Aorta (tissue), 5 donors: ENCODE measurements around the gene WEE1. TPM values are rescaled to one million over a fixed set of nuclear protein-coding genes. Genes with fewer than 3 reads are reported as not detected.
"Not testable (repeated sequence)": the region's sequence is repeated elsewhere in the genome, so short reads cannot be mapped to it uniquely, and the experiment has no call there.

Source experiments
- ATAC-seq: fragments of 200-7000 bp; cut with Tn5 transposase; one replicate; pipeline ENCODE4 v1.9.1; 2022; ENCODE audit warnings: moderate library complexity; ENCODE audit not compliant: low FRiP score
- DNase-seq, 2 donors: peaks; one replicate each; pipeline ENCODE4 v3.0.0-alpha.2; 2020
- H3K27ac ChIP-seq, 2 donors: one replicate each; pipeline ENCODE4 v1.5.1; 2013; ENCODE audit warnings: low read length in 2 of 2, mild to moderate bottlenecking in 2 of 2, moderate library complexity in 2 of 2, control low read depth in 1 of 2, inconsistent platforms in 1 of 2, low read depth in 1 of 2
- H3K27me3 ChIP-seq, 2 donors: one replicate each; pipeline ENCODE4 v1.6.1; 2013; ENCODE audit warnings: control low read depth in 1 of 2, low read length in 1 of 2, mild to moderate bottlenecking in 1 of 2, moderate library complexity in 1 of 2; ENCODE audit not compliant: insufficient read depth in 2 of 2, control insufficient read depth in 1 of 2
- H3K36me3 ChIP-seq, 2 donors: one replicate each; pipeline ENCODE4 v1.6.1; 2013; ENCODE audit warnings: control low read depth in 1 of 2, low read length in 1 of 2, mild to moderate bottlenecking in 1 of 2; ENCODE audit not compliant: insufficient read depth in 2 of 2, control insufficient read depth in 1 of 2
- H3K4me1 ChIP-seq, 2 donors: one replicate each; pipeline ENCODE4 v1.6.1; 2013; ENCODE audit warnings: low read length in 2 of 2, control low read depth in 1 of 2, mild to moderate bottlenecking in 1 of 2, moderate library complexity in 1 of 2; ENCODE audit not compliant: insufficient read depth in 2 of 2, control insufficient read depth in 1 of 2
- H3K4me3 ChIP-seq, 2 donors: one replicate each; pipeline ENCODE4 v1.5.1; 2013; ENCODE audit warnings: low read length in 2 of 2, control low read depth in 1 of 2, mild to moderate bottlenecking in 1 of 2
- H3K9me3 ChIP-seq: one replicate; pipeline ENCODE4 v1.6.1; 2013; ENCODE audit warnings: mild to moderate bottlenecking, low read length; ENCODE audit not compliant: control insufficient read depth
- WGBS, 2 donors: extraction: QIAGEN DNeasy Blood & Tissue Kit; methylation state at CpG; one replicate each; pipeline ENCODE4 v1.1.7; 2013; 5-methylcytosine and 5-hydroxymethylcytosine counted together
- intact Hi-C, 2 donors: fragments of 100-400 bp; cut with DNase I; formaldehyde crosslinking; loops; one replicate each; pipeline versions ENCODE4 v1.14.2 to v1.15.0; 2022
- polyA plus RNA-seq, 2 donors: library from polyadenylated mRNA; stranded (reverse); fragments of 200-250 nt; gene quantifications; one replicate each; pipeline ENCODE4 v1.2.3, GENCODE V29; 2013
- total RNA-seq, 2 donors: library from RNA; stranded (reverse); fragmentation: NEBNext Ultra II Directional; extraction: Animal tissue kit (Norgen Biotek cat#: 25700); gene quantifications; one replicate each; pipeline ENCODE4 v1.2.1, GENCODE V29; 2021
- donor health status: healthy with polysubstance abuse.
- donor health status: Bipolar disorder and iron deficiency.
- donor health status: DM: no; HTN: no; CAD: no.
- donor health status: DM: no; HTN: no; CAD: no.
- donor health status: DM: yes; HTN: yes; CAD: no.

The WEE1 gene
- total and polyA plus RNA-seq, 4 donors: 9.3 to 41.3 (median 24.2) TPM

GRCh38 chr11:9619971-9620370 is 46.5 kb downstream of the WEE1 start:
- Histone ChIP-seq H3K9me3 (no peaks in the 10 kb centered on the region), H3K4me3 (no peak overlapping the region), H3K27me3 (no peaks in the 10 kb centered on the region), H3K4me1 (peaks cover 2% of the 10 kb centered on the region in 2 donors), H3K27ac (no peak overlapping the region), H3K36me3 (no peaks in the 10 kb centered on the region)
- intact Hi-C loops: loop anchor here in 1 of 2 donors (2.0 to 10.0 kb wide), 3 partner anchors 43 to 127 kb away; no protein-coding TSS in a partner anchor
- ATAC-seq (no peak), DNase-seq (no peak)

DNA sequence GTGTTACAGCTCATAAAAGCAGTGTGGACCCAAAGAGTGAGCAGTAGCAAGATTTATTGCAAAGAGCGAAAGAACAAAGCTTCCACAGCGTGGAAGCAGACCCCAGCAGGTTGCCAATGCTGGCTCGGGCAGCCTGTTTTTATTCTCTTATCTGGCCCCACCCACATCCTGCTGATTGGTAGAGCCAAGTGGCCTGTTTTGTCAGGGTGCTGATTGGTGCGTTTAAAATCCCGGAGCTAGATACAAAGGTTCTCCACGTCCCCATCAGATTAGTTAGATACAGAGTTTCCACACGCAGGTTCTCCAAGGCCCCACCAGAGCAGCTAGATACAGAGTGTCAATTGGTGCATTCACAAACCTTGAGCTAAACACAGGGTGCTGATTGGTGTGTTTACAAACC is 48.9 kb downstream of the WEE1 start:
- ATAC-seq, H3K4me3 ChIP-seq, H3K27ac ChIP-seq, H3K36me3 ChIP-seq, H3K9me3 ChIP-seq, DNase-seq, intact Hi-C loops, H3K27me3 ChIP-seq, H3K4me1 ChIP-seq: not testable (repeated sequence)
- WGBS, 2 donors: 55 to 58% methylated on average over 7 of the region's 7 CpGs

DNA sequence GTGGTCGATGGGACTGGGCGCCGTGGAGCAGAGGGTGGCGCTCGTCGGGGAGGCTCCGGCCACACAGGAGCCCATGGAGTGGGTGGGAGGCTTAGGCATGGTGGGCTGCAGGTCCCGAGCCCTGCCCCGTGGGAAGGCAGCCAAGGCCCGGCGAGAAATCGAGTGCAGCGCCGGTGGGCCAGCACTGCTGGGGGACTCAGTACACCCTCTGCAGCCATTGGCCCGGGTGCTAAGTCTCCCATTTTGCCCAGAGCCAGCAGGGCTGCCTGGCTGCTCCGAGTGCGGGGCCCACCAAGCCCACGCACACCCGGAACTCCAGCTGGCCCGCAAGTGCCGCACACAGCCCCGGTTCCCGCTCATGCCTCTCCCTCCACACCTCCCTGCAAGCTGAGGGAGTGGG is 49.6 kb downstream of the WEE1 start:
- H3K4me1 ChIP-seq, DNase-seq: not testable (repeated sequence)
- WGBS, 2 donors: 96 to 97% methylated on average over 23 of the region's 23 CpGs

GRCh38 chr11:9624448-9624847 is 51.0 kb downstream of the WEE1 start:
- no peak for DNase-seq
- Histone ChIP-seq H3K27ac (no peak overlapping the region), H3K4me1 (no peaks in the 10 kb centered on the region), H3K9me3 (no peaks in the 10 kb centered on the region), H3K27me3 (no peaks in the 10 kb centered on the region), H3K36me3 (no peaks in the 10 kb centered on the region), H3K4me3 (no peak overlapping the region)
- ATAC-seq: no peak
- intact Hi-C loops: no loop called here

More for the DNA sequence above, 49.6 kb downstream of the WEE1 start:
- ATAC-seq, H3K27me3 ChIP-seq, H3K36me3 ChIP-seq, H3K9me3 ChIP-seq, H3K4me3 ChIP-seq, H3K27ac ChIP-seq, intact Hi-C loops: not testable (repeated sequence)

DNA sequence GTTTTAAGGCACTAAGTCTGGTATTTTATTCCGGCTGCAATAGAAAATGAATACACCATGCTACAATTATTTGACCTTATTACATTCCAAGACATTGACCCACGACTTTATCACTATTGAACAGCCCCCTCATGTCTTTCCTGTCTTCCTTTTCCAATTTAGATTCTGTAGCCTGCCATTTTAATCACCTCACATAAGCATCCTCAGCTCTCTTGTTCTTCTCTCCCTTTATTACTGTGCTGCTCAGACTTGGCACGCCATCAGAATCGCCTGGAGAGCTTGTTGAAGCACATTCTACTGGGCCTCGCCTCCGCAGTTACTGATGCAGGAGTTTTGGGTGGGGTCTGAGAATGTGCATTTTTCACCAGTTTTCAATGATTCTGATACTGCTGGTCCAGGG is 51.7 kb downstream of the WEE1 start:
- Histone ChIP-seq H3K27me3 (no peaks in the 10 kb centered on the region), H3K36me3 (no peaks in the 10 kb centered on the region), H3K4me3 (no peak overlapping the region), H3K27ac (no peak overlapping the region), H3K4me1 (no peaks in the 10 kb centered on the region), H3K9me3 (no peaks in the 10 kb centered on the region)
- WGBS, 2 donors: 80 to 90% methylated on average over 6 of the region's 6 CpGs
- peak in 1 of 2 donors; percentile 53 for DNase-seq
- no peak for ATAC-seq
- intact Hi-C loops: no loop called here

- no peak overlapping the region for H3K27ac ChIP-seq
- intact Hi-C loops: no loop called here
- 93 to 95% methylated on average over 3 of the region's 3 CpGs for WGBS, 2 donors
These were observed 52.3 kb downstream of the WEE1 start for GRCh38 chr11:9625728-9626127.

DNA sequence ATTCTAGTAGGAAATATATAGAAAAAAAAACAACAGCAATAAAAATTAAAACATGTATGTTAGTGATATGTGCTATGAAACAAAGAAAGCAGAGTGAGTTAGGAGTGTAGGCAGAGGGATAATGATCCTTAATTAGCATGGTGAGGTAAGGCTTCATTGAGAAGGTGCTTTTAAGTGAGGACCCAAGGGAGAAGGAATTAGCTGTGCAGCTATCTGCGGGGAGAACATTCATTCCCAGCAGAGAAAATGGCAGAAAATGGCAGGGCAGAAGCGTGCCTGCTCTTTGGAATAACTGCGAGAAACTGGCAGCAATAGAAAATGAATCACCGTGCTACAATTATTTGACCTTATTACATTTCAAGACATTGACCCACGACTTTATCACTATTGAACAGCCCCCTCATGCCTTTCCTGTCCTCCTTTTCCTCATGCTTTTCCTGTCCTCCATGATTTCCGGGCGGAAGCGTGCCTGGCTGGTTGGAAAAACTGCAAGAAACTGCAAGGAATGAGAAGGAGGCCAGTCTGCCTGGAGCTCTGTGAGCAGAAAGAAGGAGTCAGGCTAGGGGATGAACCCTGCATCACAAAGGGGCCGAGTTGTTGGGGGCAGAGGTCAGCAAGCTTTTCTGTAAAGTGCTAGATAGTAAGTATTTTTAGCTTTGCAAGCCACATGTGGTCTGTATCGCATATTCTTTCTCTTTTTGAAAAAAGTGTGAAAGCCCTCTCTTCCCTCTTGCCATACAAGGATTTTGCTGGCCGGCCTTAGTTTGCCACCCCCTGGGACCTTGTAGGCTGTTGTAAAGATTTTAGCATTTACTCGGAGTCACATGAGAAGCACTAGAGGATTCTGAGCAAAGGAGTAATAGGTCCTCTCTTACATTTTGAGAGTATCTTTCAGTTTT is 53.3 kb downstream of the WEE1 start:
- no peaks in the 10 kb centered on the region for H3K9me3 ChIP-seq

More at GRCh38 chr11:9625728-9626127, 52.3 kb downstream of the WEE1 start:
- DNase-seq (no peak), ATAC-seq (no peak)
- H3K27me3 ChIP-seq: no peaks in the 10 kb centered on the region
- H3K9me3 ChIP-seq: no peaks in the 10 kb centered on the region
- H3K4me1 ChIP-seq: no peaks in the 10 kb centered on the region
- H3K4me3 ChIP-seq: no peak overlapping the region
- no peaks in the 10 kb centered on the region for H3K36me3 ChIP-seq

DNA sequence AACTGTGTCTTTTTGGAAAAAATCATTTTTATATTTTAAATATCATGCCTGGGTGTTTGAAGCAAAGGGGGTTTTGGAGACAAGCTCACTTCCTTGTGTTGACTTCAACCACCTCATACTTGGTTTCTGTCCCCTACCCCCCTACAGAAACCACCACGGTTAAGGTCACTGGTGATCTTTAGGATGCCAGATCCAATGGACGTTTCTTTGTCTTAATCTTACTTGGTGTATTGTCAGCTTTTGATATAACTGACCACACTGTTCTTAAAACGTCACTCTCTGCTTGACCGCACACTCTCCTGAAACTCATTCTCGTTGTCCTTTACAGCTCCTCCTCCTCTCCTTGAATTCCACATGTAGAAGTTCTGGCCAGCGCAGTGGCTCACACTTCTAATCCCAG is 55.6 kb downstream of the WEE1 start:
- Histone ChIP-seq H3K4me1 (no peaks in the 10 kb centered on the region), H3K27me3 (no peaks in the 10 kb centered on the region), H3K27ac (no peak overlapping the region), H3K36me3 (no peaks in the 10 kb centered on the region), H3K9me3 (no peaks in the 10 kb centered on the region), H3K4me3 (no peak overlapping the region)
- DNase-seq (no peak), ATAC-seq (no peak)
- whole genome bisulfite sequencing, 2 donors: 92 to 93% methylated on average over 6 of the region's 6 CpGs
- intact Hi-C loops: no loop called here

More for the DNA sequence above, 53.3 kb downstream of the WEE1 start:
- no peak overlapping the region for H3K4me3 ChIP-seq
- H3K36me3 ChIP-seq: no peaks in the 10 kb centered on the region
- no peak overlapping the region for H3K27ac ChIP-seq
- no peaks in the 10 kb centered on the region for H3K4me1 ChIP-seq
- H3K27me3 ChIP-seq: no peaks in the 10 kb centered on the region
- 64 to 67% methylated on average over 12 of the region's 12 CpGs for WGBS, 2 donors
- intact Hi-C loops: no loop called here
- DNase-seq (no peak), ATAC-seq (no peak)

- 82 to 89% methylated on average over 2 of the region's 2 CpGs for WGBS, 2 donors
- no peaks in the 10 kb centered on the region for H3K9me3 ChIP-seq
- intact Hi-C loops: no loop called here
- H3K27ac ChIP-seq: no peak overlapping the region
- ATAC-seq: no peak
- no peaks in the 10 kb centered on the region for H3K4me1 ChIP-seq
- no peaks in the 10 kb centered on the region for H3K27me3 ChIP-seq
- H3K4me3 ChIP-seq: no peak overlapping the region
- DNase-seq: no peak
- no peaks in the 10 kb centered on the region for H3K36me3 ChIP-seq
These were observed 60.2 kb downstream of the WEE1 start for GRCh38 chr11:9633679-9634078.
